NB4 (cell line): ENCODE measurements around the gene TAB2.

Source experiments
- DNase-seq: peaks from one replicate; pipeline ENCODE4 v3.0.0; 2010; ENCODE audit warnings: low read depth
- H3K4me3 ChIP-seq: one replicate; pipeline ENCODE4 v1.5.1; 2011; ENCODE audit warnings: mild to moderate bottlenecking, low read depth, low read length, moderate library complexity
- CTCF ChIP-seq: IDR thresholded peaks from one replicate; pipeline ENCODE4 v1.5.1; 2012; ENCODE audit warnings: low read depth, low read length
- MAX ChIP-seq: IDR thresholded peaks from 2 replicates; pipeline ENCODE4 v1.6.1; 2011; ENCODE audit warnings: low read depth, low read length
- MYC ChIP-seq: IDR thresholded peaks from 2 replicates; pipeline ENCODE4 v1.6.1; 2011; ENCODE audit warnings: low read depth, low read length
- POLR2A ChIP-seq: IDR thresholded peaks from 2 replicates; pipeline ENCODE4 v1.6.1; 2011; ENCODE audit warnings: mild to moderate bottlenecking; ENCODE audit not compliant: insufficient read length; ENCODE audit errors: extremely low read depth

Gene TAB2

GRCh38 chr6:149317644-149318571, at the start of gene TAB2:
TAB2 (plus strand) TSS chr6:149317712; CDS start chr6:149369998, 52,286 bp downstream.
- peak within 1 kb of the TSS; percentile 89 for H3K4me3 ChIP-seq
- TF ChIP-seq POLR2A (no peak), MYC (0 out of 2 replicates have a peak, but pooled peaks have one; percentile 9)
- peak; percentile 72 for DNase-seq

GRCh38 chr6:149268146-149268545, 49.4 kb upstream of the TAB2 start:
- no peak for DNase-seq
- TF ChIP-seq CTCF (no peak), MAX (no peak), POLR2A (no peak), MYC (no peak)
- no peak overlapping the region for H3K4me3 ChIP-seq

- TF ChIP-seq MYC: no peak
- TF ChIP-seq CTCF: no peak
- no peak for TF ChIP-seq MAX
- TF ChIP-seq POLR2A: no peak
- H3K4me3 ChIP-seq: no peak overlapping the region
- DNase-seq: no peak
These were observed 48.7 kb upstream of the TAB2 start for GRCh38 chr6:149268768-149269167.

- no peak overlapping the region for H3K4me3 ChIP-seq
- no peak for DNase-seq
- no peak for TF ChIP-seq POLR2A
- TF ChIP-seq MYC: no peak
- no peak; the same call in 1 of the 2 replicates for TF ChIP-seq MAX
- no peak for TF ChIP-seq CTCF
These were observed 46.9 kb upstream of the TAB2 start for GRCh38 chr6:149270616-149271015.

- H3K4me3 ChIP-seq: peak overlapping the region; percentile 23
- DNase-seq: peak; percentile 97
- TF ChIP-seq MAX (0 out of 2 replicates have a peak, but pooled peaks have one; percentile 4), MYC (no peak)
These were observed 45.9 kb upstream of the TAB2 start for GRCh38 chr6:149271348-149272340.

GRCh38 chr6:149273318-149273717, 44.2 kb upstream of the TAB2 start:
- no peak overlapping the region for H3K4me3 ChIP-seq
- TF ChIP-seq MYC: no peak
- TF ChIP-seq POLR2A: no peak
- TF ChIP-seq MAX: no peak
- no peak for TF ChIP-seq CTCF
- DNase-seq: peak; percentile 61
